Left renal pelvis (tissue), 4 donors: Measurements from ENCODE around the gene COMMD7. TPM values are rescaled to one million over a fixed set of nuclear protein-coding genes. Genes with fewer than 3 reads are reported as not detected.

Experiments
- DNase-seq, 4 donors: peaks; one replicate each; pipeline ENCODE4 v3.0.0-alpha.2; 2013; ENCODE audit warnings: low read depth in 4 of 4, low spot score in 3 of 4
- polyA plus RNA-seq, 4 donors: library from polyadenylated mRNA; unstranded; fragments of 120-200 nt; gene quantifications; one replicate each; pipeline ENCODE4 v1.2.1, GENCODE V29; 2013; ENCODE audit not compliant: insufficient read length in 4 of 4

The COMMD7 gene
- 10 to 100 TPM; 46.3 to 75.1 (median 71.8) TPM for polyA plus RNA-seq

DNA sequence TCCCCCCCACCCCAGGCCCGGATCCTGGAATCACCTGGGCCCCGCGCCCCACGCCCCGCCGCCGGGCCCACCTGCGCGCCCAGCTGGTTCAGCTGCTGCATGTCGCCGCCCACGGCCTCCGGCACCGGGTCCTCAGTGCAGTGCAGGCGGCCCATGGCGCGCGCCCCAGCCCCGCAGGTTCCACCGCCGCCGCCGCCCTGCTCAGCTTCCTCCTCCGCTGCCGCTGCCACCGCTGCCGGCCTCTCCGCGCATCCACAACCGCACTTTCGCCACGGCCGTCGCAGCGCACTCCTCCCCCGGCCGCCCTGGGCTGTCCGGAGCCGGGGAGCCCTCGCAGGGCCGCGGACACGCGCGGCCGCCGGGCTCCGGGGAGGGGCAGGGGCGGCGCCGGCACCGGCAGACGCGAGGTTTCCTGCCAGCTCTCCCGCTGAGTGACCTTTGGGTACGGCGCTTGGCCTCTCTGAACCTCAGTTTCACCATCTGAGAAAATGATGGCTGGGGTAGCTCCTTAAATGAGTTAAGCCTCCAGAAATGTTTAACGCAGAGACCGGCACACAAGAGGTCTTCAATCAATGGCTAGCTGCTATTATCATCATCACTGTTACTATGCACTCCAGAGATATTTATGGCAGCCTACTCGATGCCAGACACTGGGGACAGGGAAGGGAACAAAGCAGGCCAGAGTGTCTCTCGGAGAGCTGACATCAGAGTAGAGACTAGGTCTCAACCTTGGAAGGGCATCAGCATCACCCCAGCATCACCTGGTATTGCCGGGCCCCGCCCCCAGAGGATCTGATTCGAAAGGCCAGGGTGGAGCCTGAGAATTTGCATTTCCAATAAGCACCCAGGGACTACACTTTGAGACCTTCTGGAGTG lies at the start of gene COMMD7:
TSS of gene COMMD7 (minus strand) at position 231 of the 876 bp plus-strand sequence. CDS start at position 155, 76 bp downstream.
- no peak for DNase-seq

DNA sequence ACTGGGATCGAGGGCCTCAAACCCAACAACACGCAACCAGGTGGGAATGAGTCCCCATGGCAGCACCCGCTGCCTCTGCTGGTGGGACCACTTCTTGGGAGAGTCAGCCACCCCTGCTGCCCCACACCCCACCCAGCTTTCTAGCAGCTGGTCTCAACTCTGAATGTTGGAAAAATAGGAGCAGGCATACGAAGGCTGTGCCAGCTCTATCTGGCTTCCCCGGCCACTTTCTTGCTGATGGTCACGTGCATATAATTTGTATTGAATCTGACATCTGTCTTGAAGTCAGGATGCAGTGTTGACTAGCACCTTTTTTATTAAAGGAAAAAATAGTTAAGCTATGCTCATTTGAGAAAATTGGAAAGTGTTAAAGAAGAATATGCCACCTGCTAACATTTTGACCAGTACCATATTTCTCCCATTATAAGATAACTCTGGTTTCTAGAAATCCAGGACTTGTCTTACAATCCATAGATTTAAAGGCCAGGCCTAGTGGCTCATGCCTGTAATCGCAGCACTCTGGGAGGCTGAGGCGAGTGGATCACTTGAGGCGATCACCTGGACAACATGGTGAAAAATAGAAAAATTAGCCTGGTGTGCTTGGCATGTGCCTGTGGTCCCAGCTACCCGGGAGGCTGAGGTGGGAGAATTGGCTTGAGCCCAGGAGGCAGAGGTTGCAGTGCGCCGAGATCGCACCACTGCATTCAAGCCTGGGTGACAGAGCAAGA lies 49.6 kb upstream of the COMMD7 start:
- DNase-seq, result no peak

DNA sequence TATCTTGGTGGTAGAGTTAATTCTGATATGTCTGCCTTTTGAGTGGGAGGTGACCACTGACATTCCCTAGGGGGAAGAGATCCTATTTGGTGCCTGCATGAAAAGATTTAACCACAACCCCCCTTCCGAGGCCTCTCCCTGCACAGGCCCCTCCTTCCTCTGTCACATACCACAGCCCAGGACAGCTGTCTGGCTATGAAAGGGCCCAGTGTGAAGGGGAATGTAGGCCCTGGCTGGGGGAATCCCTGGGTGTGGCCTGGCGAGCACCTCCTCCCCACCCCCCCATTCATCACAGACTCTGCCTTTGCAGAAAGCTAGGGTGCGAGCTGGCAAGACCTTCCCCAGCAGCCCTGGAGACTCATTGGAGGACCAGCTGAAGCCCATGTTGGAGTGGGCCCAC lies 49.0 kb upstream of the COMMD7 start:
- no peak for DNase-seq

DNA sequence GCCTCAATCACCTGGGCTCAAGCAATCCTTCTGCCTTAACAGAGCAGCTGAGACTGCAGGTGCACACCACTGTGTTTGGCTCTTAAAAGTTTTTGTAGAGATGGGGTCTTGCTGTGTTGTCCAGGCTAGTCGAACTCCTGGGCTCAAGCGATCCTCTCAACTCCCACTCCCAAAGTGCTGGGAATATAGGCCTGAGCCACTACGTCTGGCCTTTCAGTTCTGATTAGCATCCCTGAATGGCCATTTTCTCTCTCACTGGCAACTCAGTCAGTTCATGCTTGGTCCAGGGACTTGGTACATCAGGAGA lies 47.4 kb upstream of the COMMD7 start:
- DNase-seq, result no peak

DNA sequence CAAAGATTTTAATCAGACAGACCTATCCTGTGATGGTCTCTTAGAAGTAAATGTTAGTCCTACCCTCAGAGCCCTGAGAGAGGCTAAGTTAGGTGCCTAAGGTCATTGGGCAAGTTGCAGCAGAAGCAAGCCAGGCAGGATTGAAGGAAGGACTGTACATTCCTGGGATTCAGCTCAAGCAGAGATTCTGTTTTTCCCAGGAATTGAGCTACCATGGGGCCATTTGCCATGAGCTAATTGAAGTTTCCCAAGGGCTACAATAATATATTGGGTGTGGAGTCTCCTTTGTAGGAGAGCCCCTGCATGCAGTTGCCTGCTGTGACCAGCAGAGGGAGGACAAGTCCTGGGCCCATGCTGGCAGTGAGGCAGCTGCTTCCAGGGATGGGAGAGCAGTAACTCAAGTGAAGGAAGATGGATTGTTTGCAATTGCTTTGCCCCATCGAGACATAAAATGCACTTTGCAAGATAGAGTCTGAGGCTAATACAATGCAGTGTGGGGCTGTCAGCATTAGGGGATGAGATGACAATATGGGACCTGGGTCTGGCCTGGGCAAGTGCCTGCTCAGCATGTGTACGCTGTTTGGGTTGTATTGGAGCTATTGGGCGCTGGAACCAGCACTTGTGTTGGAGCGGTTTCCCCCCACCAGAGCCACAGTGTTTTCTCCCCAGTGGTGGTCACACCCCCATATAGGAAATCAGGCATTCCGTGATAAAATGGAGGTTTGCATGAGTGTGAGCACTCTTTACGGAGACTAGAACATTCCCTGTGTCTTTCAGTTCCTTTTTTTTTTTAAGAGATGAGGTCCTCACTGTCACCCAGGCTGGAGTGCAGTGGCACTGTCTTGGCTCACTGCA lies 46.9 kb upstream of the COMMD7 start:
- DNase-seq, result peak in 1 of 4 donors; percentile 63

DNA sequence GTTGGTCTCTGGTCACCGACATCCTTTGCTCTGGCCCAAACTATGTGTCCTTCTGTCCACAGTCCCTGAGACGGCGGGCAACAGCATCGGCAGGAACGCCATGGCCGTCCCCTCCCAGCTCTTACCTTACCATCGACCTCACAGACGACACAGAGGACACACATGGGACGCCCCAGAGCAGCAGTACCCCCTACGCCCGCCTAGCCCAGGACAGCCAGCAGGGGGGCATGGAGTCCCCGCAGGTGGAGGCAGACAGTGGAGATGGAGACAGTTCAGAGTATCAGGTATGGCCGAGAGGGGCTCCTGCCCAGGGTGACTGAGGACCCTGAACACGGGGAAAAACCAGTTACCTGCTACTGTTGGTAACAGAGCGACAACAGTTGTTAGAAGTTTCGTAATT lies 43.9 kb upstream of the COMMD7 start:
- no peak for DNase-seq

DNA sequence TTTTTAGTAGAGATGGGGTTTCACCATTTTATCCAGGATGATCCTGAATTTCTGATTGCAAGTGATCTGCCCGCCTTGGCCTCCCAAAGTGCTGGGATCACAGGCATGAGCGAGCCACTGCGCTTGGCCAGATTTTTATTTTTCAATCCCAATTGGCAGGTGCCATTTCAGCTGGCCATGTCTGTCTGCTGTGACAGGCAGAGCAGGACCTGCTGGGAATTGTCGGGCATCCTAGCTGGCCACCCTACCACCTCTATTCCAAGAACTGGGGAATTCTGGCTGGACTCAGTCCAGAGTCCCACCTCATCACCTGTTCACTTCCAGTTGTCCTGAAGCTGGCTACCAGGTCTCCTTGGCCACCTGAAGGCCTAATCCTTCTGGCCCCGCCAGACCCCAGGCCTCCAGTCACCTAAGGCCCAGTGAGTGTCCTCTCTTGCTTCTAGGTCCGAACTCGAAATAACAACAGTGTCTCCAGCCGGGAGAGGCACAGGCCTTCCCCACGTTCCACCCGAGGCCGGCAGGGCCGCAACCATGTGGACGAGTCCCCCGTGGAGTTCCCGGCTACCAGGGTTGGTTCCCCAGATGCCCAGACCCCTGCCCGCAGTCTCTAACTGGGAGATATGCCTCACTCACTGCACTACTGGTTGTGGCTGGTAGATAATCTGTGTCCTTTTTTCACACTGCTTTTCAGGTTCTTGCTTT lies 42.9 kb upstream of the COMMD7 start:
- DNase-seq, result no peak

DNA sequence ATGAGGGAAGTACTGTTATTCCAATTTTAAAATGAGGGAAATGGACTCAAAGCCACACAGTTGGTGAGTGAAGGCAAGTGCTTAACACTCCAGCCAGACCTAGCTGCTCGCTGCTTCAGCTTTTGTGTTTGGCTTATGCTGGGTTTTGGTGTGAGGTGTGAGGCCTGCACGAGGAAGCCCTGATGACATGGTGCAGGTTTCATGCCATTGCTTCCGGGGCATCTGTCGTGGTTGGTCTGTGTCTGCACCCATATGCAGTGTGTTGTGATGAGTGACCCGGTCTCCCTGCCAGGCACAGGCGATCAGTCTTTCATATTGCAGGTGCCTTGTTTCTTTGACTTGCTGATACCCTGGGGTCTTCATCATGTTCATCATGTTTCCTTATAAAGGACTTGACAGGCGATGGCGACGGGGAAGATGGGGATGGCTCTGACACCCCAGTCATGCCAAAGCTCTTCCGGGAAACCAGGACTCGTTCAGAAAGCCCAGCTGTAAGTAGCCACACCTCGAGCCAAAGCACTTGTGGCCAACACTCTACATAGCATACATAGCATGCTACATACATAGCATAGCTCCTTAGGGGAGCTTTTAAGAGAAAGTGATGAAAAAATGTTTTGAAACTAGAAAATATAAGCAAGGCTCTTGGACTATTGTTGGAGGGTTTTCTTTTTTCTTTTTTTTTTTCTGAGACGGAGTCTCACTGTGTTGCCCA lies 41.3 kb upstream of the COMMD7 start:
- no peak for DNase-seq

DNA sequence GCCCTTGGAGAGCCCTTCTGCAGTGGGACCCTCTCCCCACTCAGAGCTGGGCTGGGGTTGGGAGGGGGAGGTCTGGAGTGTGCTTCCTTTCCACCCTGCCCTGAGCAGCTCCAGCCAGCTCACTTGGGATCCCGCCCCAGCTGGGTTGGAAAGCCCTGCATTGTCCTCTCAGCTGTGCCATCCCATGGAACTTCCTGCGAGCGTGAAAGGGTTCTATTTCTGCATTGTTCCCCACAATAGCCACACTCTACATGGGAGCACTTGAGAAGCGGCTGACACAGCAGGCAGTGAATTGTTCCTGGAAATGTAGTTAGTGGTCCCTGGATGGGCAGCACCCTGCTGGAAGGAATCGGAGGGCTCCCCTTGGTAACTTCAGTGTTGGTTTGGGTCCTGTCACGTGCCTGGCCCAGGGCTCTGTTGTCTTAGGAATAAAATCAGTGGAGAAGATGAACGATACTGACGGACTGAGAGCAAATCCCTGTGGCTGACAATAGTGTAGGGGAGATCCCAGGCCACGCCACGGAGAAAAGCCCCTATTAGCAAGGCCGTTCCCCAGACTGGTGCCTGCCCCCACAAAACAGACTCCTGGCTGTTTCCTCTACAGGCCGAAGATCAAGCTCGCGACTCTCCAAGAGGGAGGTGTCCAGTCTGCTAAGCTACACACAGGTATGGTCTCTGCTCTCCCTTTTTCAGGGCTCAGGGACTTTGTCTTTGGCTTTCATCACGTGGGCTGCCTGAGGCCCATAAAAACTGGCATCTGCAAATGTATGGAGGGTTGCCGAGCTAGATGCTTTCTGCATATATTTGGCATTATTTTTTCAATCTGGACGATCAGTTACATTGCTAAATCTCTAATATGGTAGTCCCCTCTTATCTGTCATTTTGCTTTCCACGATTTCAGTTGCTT lies 37.7 kb upstream of the COMMD7 start:
- DNase-seq, result no peak

DNA sequence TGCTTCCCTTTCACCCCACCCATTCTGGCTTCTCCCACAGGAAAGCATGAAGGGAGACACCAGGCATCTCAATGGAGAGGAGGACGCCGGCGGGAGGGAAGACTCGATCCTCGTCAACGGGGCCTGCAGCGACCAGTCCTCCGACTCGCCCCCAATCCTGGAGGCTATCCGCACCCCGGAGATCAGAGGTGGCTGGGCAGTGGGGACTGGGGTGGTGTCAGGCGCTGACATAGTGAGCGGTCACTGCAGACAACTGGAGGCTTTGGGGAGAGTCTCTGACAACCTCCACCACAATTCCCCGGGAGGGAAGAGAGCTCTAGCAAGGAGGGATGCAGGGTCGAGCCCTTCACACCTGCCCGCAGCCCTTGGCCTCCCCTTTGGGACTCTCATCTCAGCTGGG lies 37.0 kb upstream of the COMMD7 start:
- DNase-seq, result no peak

DNA sequence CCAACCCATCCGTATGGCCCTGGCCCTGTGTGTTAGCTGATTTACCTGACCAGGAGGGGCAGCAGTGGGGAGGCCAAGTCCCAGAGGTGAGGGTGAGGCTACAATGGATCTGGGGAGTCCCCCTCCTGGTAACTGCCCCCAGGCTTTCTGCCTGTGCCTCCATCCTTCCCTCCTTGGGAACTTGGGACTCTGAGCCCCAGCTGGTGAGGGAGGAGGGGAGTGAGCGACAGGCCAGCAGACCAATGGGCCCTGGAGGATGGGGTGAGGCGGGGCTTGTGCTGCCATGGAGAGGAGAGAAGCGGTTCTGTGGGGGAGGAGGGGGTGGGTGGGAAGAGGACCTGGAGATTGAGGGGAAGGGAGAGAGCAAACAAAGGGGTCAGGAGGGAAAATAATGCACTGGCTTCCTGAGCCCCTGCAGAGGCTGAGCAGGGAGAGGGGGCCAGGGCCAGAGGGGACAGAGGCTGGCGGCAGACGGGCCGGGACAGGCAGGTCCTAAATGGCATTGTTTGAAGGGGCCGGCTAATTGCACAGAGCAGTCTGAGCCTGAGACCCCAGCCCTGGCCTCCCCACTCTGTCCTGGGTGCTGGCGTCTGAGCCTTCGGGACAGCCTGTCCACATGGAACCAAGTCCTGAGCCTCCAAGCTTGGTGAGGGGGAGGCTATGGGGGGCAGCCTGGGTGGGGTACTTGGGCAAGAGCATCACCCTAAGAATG lies 36.4 kb upstream of the COMMD7 start:
- DNase-seq, result no peak

DNA sequence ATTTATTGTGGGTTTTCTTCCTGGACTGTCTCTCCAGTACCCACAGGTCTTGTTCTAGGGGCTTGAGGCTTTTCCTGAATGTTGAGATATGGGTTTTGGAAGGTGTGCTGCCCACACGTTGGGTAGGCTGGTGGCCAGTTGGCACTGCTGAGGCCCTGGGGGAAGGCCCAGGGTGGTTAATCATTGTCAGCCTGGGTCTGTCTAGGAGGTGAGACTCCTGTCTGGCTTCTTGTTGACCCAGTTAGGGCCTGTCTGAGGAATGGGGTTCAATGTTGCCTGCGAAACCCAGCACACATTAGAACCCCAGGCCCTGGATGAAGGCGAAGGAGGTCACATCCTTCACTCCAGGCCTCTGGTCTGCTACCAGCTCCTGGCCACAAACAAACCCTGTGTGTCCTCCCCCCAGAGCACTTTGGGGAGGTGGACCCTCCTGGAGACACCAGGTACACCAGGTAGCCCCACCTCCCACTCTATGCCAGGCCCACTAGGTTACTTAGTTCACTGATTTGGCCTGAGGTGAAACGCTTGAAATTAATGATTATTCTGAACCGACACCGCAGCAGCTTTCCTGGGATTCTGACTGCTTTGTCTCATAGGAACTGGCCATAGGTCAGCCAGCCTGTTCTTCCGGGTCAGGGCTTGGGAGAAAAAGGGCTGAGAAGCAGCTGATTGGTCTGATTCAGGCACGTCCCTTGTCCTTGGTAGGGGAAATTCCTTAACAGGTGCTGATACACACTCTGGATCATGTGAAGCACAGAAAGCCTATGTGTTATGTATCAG lies 34.1 kb upstream of the COMMD7 start:
- DNase-seq, result no peak

DNA sequence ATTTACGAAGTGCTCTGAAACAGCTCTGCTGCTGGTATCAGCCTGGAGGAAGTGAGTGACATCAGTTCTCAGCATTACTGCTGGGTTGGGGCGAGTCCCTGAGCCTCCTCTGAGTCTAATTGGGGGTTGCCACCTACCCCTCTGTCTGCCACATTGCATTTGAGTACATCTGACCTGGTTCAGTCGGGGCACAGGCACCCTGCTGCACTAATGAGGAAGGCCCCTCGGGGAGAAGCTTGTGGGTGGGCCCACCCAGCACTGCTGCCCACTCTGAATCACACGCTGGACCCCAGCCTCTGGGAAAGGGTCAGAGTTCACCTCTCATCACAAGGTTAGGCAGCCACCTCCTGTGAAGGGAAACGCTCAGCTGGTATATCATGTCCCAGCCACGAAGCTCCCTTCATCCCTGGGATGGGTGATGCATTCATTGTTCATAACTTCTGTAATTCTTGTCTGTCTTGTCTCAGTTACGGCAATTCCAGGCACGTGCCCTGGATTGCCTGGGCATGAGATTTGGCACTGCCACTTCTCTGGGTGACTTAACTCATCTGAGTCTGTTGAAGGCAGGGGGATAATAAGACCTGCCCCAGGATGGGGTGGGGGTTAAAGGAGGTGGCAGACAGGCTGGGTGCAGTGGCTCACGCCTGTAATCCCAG lies 32.2 kb upstream of the COMMD7 start:
- DNase-seq, result no peak

DNA sequence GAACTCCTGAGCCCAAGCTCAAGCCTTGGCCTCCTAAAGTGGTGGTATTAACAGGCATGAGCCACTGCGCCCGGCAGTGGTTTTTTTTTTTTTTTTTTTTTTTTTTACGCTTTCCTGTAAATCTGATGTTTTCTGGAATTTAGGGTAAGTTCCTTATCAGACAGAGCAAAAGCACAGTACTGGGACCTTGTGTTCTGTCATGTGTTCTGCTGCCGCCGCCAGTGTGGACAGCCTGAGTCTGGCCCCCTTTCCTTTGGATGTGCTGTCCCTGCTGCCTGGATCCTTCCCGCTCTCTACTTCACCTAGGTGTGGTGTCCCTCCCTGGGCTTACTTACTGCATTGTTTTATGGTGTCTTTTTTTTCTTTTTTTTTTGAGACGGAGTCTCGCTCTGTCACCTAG lies 30.6 kb upstream of the COMMD7 start:
- DNase-seq, result no peak

DNA sequence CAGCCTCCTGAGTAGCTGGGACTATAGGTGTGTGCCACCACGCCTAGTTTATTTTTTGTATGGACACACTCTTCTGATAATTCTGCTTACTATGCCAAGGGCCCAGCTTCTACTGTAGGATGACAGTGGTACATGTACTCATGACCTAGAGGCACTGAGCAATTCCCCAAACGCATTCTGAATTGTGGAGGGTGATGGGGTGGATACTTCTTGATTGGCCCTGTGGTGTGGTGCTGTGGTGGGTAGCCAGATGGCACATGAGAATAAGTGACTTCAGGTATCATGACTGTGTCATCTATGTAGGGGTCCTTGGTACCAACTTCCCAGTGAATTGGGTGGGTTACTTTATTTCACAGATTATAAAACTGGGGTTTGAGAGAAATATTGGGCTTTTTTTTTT lies 30.0 kb upstream of the COMMD7 start:
- no peak for DNase-seq

DNA sequence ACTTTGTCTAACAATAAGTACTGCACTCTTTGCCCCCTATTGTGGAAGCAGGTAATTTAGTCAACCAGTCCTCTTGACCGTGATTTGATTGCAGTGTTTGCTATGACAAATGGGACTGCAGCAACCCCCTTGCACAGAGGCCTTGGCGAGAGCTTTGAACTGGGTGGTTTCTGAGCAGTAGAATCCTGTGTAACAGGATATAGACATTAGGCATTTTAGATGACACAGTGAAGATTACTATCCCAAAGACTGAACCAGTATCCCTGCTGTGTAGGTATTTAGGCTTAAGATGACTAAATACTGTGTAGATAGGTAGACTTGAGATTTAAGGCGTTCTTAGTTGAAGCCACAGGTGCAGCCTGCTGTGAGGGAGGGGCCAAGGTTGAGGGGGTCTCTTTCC lies 28.8 kb upstream of the COMMD7 start:
- DNase-seq, result no peak
